WTC11 (cell line): Measurements from ENCODE around the gene PIP4K2C.

Experiments used
- GABPB1 ChIP-seq: sonication (generic); formaldehyde crosslinking; IDR thresholded peaks from 2 replicates; pipeline ENCODE4 v1.8.1; 2023; ENCODE audit warnings: mild to moderate bottlenecking, missing genetic modification reagents
- JUN ChIP-seq: sonication (generic); formaldehyde crosslinking; IDR thresholded peaks from 2 replicates; pipeline ENCODE4 v1.8.0; 2023; ENCODE audit warnings: mild to moderate bottlenecking, missing genetic modification reagents
- NFYB ChIP-seq: sonication (generic); formaldehyde crosslinking; conservative IDR thresholded peaks from 2 replicates; pipeline ENCODE4 v1.8.0; 2022; ENCODE audit warnings: low read depth, missing genetic modification reagents
- SMAD4 ChIP-seq: sonication (generic); formaldehyde crosslinking; IDR thresholded peaks from 2 replicates; pipeline ENCODE4 v1.8.0; 2022; ENCODE audit warnings: mild to moderate bottlenecking, missing genetic modification reagents
- TF ChIP-seq, protein P1 (sequence below): sonication (generic); formaldehyde crosslinking; IDR thresholded peaks from 2 replicates; pipeline ENCODE4 v1.8.1; 2023; ENCODE audit warnings: mild to moderate bottlenecking, missing genetic modification reagents, moderate library complexity
- TF ChIP-seq, protein P2 (sequence below): fragments of 200-600 bp; IDR thresholded peaks from 2 replicates; pipeline ENCODE4 v1.8.0; 2022; ENCODE audit warnings: antibody characterized with exemption
- TF ChIP-seq, protein P3 (sequence below): fragments of 250-450 bp; sonication (Bioruptor Pico); IDR thresholded peaks from 2 replicates; pipeline ENCODE4 v2.1.2; 2022; ENCODE audit warnings: mild to moderate bottlenecking, moderate library complexity
- TF ChIP-seq, protein P4 (sequence below): sonication (generic); formaldehyde crosslinking; IDR thresholded peaks from 2 replicates; pipeline ENCODE4 v1.8.0; 2023; ENCODE audit warnings: missing genetic modification reagents, mild to moderate bottlenecking, borderline replicate concordance
- TF ChIP-seq, protein P5 (sequence below): sonication (generic); formaldehyde crosslinking; IDR thresholded peaks from 2 replicates; pipeline ENCODE4 v1.8.1; 2023; ENCODE audit warnings: mild to moderate bottlenecking, moderate library complexity, missing genetic modification reagents

DNA sequence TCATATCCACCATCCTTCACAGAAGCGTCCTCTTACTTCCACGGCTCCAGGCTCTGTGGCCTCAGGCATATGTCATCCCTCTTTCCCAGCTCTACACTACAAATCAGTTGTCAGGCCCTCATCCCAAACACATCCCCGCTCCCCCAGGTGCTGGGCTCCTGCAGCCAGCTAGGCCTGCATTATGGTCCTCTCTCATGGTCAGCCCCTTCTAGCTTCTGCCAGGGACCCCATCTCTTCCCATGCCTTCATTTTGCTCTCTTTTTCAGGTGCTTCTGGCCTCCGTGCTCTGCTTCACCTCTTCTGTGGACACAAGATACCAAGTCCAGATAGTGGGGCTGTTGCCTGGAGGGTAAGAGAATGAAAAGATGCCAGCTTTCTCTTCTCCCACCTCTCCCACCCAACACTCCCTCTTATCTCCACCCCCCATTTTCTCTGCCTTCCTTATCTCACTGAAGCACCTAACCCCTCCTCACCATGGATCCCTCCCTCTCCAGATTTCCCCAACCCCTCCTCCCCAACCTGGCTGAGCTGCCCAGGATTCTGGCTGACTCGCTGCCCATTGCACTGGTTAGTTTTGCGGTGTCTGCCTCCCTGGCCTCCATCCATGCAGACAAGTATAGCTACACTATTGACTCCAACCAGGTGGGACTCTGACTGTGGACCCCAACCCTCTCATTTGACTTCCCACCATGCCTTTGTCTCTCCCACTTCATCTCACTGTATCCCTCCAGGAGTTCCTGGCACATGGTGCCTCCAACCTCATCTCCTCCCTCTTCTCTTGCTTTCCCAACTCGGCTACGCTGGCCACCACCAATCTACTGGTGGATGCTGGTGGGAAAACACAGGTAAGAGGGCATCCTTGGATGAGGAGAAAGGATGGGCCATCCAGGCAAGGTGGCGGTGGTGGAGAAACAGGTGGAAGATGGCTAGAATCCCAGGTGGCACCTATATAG is 31.6 kb downstream of the PIP4K2C start:
- TF ChIP-seq SMAD4 (CRISPR knock-in tag) = no peak
- TF ChIP-seq GABPB1 (CRISPR knock-in tag) = no peak
- TF ChIP-seq, protein P1, sequence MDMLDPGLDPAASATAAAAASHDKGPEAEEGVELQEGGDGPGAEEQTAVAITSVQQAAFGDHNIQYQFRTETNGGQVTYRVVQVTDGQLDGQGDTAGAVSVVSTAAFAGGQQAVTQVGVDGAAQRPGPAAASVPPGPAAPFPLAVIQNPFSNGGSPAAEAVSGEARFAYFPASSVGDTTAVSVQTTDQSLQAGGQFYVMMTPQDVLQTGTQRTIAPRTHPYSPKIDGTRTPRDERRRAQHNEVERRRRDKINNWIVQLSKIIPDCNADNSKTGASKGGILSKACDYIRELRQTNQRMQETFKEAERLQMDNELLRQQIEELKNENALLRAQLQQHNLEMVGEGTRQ (CRISPR knock-in tag) = no peak
- TF ChIP-seq, protein P2, sequence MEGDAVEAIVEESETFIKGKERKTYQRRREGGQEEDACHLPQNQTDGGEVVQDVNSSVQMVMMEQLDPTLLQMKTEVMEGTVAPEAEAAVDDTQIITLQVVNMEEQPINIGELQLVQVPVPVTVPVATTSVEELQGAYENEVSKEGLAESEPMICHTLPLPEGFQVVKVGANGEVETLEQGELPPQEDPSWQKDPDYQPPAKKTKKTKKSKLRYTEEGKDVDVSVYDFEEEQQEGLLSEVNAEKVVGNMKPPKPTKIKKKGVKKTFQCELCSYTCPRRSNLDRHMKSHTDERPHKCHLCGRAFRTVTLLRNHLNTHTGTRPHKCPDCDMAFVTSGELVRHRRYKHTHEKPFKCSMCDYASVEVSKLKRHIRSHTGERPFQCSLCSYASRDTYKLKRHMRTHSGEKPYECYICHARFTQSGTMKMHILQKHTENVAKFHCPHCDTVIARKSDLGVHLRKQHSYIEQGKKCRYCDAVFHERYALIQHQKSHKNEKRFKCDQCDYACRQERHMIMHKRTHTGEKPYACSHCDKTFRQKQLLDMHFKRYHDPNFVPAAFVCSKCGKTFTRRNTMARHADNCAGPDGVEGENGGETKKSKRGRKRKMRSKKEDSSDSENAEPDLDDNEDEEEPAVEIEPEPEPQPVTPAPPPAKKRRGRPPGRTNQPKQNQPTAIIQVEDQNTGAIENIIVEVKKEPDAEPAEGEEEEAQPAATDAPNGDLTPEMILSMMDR = 0 out of 2 replicates have a peak, but pooled peaks have one; percentile 4
- TF ChIP-seq, protein P3, sequence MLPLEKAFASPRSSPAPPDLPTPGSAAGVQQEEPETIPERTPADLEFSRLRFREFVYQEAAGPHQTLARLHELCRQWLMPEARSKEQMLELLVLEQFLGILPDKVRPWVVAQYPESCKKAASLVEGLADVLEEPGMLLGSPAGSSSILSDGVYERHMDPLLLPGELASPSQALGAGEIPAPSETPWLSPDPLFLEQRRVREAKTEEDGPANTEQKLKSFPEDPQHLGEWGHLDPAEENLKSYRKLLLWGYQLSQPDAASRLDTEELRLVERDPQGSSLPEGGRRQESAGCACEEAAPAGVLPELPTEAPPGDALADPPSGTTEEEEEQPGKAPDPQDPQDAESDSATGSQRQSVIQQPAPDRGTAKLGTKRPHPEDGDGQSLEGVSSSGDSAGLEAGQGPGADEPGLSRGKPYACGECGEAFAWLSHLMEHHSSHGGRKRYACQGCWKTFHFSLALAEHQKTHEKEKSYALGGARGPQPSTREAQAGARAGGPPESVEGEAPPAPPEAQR (CRISPR knock-in tag) = no peak
- no peak for TF ChIP-seq JUN
- no peak for TF ChIP-seq NFYB
- TF ChIP-seq, protein P4, sequence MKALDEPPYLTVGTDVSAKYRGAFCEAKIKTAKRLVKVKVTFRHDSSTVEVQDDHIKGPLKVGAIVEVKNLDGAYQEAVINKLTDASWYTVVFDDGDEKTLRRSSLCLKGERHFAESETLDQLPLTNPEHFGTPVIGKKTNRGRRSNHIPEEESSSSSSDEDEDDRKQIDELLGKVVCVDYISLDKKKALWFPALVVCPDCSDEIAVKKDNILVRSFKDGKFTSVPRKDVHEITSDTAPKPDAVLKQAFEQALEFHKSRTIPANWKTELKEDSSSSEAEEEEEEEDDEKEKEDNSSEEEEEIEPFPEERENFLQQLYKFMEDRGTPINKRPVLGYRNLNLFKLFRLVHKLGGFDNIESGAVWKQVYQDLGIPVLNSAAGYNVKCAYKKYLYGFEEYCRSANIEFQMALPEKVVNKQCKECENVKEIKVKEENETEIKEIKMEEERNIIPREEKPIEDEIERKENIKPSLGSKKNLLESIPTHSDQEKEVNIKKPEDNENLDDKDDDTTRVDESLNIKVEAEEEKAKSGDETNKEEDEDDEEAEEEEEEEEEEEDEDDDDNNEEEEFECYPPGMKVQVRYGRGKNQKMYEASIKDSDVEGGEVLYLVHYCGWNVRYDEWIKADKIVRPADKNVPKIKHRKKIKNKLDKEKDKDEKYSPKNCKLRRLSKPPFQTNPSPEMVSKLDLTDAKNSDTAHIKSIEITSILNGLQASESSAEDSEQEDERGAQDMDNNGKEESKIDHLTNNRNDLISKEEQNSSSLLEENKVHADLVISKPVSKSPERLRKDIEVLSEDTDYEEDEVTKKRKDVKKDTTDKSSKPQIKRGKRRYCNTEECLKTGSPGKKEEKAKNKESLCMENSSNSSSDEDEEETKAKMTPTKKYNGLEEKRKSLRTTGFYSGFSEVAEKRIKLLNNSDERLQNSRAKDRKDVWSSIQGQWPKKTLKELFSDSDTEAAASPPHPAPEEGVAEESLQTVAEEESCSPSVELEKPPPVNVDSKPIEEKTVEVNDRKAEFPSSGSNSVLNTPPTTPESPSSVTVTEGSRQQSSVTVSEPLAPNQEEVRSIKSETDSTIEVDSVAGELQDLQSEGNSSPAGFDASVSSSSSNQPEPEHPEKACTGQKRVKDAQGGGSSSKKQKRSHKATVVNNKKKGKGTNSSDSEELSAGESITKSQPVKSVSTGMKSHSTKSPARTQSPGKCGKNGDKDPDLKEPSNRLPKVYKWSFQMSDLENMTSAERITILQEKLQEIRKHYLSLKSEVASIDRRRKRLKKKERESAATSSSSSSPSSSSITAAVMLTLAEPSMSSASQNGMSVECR (CRISPR knock-in tag) = no peak
- TF ChIP-seq, protein P5, sequence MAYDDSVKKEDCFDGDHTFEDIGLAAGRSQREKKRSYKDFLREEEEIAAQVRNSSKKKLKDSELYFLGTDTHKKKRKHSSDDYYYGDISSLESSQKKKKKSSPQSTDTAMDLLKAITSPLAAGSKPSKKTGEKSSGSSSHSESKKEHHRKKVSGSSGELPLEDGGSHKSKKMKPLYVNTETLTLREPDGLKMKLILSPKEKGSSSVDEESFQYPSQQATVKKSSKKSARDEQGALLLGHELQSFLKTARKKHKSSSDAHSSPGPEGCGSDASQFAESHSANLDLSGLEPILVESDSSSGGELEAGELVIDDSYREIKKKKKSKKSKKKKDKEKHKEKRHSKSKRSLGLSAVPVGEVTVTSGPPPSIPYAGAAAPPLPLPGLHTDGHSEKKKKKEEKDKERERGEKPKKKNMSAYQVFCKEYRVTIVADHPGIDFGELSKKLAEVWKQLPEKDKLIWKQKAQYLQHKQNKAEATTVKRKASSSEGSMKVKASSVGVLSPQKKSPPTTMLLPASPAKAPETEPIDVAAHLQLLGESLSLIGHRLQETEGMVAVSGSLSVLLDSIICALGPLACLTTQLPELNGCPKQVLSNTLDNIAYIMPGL = no peak
